Choroid plexus epithelial cell (primary cell): ENCODE results near the gene TTC8.

Source experiments
- DNase-seq: peaks from one replicate; pipeline ENCODE4 v3.0.0-alpha.2; 2010; ENCODE audit warnings: low read depth
- H3K4me3 ChIP-seq: 2 replicates; pipeline ENCODE4 v1.5.1; 2011; ENCODE audit warnings: low read depth, mild to moderate bottlenecking, control low read depth, low read length, moderate library complexity
- TF ChIP-seq, protein P1 (sequence below): conservative IDR thresholded peaks from 2 replicates; pipeline ENCODE4 v1.5.1; 2011; ENCODE audit warnings: low read depth, mild to moderate bottlenecking, control low read depth, inconsistent platforms, low read length, moderate library complexity

TTC8 gene

DNA sequence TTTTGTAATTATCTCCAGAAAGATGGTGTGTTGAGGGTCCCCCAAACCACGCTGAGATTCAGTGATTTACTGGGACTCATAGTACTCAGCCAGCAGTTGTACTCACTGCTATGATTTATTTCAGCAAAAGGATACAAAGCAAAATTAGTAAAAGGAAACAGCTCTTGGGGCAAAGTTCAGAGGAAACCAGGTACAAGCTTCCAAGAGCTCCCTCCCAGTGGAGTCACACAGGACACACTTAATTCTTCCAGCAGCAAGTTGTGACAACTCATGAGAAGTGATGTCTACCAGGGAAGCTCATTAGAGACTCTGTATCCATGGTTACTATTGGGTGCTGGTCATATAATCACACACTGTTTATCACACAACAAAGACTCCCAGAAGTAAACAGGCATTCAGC is 38.7 kb downstream of the TTC8 start:
- TF ChIP-seq, protein P1, sequence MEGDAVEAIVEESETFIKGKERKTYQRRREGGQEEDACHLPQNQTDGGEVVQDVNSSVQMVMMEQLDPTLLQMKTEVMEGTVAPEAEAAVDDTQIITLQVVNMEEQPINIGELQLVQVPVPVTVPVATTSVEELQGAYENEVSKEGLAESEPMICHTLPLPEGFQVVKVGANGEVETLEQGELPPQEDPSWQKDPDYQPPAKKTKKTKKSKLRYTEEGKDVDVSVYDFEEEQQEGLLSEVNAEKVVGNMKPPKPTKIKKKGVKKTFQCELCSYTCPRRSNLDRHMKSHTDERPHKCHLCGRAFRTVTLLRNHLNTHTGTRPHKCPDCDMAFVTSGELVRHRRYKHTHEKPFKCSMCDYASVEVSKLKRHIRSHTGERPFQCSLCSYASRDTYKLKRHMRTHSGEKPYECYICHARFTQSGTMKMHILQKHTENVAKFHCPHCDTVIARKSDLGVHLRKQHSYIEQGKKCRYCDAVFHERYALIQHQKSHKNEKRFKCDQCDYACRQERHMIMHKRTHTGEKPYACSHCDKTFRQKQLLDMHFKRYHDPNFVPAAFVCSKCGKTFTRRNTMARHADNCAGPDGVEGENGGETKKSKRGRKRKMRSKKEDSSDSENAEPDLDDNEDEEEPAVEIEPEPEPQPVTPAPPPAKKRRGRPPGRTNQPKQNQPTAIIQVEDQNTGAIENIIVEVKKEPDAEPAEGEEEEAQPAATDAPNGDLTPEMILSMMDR: no peak
- no peak overlapping the region for H3K4me3 ChIP-seq
- no peak for DNase-seq

DNA sequence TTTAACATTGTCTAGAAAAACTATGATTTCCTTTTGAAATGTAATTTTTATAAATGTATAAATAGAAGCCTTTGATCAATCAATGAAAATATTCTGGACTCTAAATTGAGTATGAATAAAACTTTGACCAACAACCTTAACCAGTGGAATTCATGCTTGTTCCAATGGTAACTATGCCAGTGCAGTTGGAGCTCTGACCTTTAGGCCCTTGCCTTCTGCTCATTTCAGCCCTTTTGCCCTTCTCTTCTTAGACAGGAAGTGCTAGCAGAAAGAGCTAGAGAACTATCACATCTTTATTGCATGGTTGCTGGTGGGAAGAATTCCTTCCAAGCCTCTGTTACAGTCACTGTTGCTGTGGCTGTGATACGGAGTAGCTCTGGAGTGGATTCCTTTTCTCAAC is 39.7 kb downstream of the TTC8 start:
- DNase-seq: peak; percentile 34
- TF ChIP-seq, protein P1: no peak
- no peak overlapping the region for H3K4me3 ChIP-seq

DNA sequence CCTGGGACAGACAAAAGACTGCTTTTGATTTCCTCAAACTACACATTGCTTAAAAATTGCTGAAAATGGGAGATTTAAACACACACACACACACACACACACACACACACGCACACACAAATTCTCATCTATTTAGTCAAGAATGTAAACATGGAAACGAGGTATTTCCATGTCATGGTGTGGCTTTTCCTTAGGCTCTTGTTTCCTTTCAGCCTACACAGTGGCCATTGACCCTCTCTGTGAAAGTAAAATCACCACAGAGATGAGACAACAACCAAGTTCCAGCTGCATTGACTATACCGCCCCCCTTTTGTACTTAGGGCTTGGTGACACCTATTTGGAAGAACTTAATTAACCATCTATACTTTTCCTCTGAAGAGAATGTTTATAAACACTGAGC is 41.9 kb downstream of the TTC8 start:
- peak; percentile 61 for DNase-seq
- H3K4me3 ChIP-seq: no peak overlapping the region
- TF ChIP-seq, protein P1: no peak

DNA sequence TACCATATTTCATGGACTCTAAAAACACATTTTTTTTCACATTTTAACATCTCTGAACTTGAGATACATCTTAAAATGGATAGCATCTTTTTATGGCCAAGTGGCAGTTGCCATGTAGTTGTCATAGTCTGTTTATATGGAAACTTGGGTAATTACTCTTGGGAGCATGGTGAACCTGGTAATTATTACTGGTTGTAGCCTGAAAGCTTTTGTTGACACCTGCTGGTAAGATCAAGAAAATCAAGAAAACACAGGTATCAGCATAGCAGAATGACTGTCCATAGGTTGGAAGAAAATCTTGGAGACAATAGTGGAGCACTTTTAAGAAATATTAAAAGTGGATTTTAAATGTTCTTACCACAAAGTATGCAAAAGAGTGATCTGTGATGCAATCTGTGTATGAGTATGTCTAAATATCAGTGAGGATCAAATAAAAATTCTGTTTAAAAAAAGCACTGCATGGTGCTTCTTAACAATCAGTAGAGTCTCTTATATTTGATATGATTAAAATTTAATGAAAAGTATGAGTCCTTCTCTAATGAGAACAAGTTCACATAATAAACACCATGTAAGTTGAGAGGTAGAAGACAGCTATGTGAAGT is 44.2 kb downstream of the TTC8 start:
- peak; percentile 52 for DNase-seq
- TF ChIP-seq, protein P1: peak; percentile 43
- H3K4me3 ChIP-seq: no peak overlapping the region

DNA sequence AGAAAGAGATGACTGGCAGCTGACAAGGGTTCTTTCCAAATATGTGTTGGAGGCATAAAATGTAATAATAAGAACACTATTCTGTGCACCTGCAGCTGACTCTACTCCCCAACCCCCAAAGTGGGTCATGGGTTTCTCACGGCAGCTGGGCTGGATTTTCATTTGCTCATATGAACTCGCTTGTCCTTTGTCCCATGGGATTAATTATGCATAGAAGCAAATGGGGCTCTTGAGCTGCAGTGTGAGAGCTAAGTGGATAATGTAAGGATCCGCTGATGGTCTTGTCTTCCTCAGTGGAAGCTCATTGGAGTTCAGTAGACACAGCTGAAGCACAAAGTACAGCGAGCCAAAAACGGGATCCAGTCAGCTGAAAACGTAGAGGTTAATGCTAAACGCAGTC is 46.3 kb downstream of the TTC8 start:
- no peak for DNase-seq
- TF ChIP-seq, protein P1: no peak
- no peak overlapping the region for H3K4me3 ChIP-seq

DNA sequence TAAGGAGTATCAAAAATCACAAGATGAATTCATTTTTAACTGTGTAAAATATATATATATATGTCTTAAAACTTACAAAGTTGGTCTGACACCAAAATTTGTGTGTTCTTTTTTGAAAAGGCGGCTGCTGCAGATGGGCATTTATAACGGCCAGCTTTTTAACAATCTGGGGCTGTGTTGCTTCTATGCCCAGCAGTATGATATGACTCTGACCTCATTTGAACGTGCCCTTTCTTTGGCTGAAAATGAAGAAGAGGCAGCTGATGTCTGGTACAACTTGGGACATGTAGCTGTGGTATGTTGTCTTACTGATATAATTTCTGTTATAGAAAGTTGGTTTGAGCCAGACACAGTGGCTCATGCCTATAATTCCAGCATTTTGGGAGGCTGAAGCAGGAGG is 47.0 kb downstream of the TTC8 start:
- TF ChIP-seq, protein P1: no peak
- no peak for DNase-seq
- H3K4me3 ChIP-seq: no peak overlapping the region

DNA sequence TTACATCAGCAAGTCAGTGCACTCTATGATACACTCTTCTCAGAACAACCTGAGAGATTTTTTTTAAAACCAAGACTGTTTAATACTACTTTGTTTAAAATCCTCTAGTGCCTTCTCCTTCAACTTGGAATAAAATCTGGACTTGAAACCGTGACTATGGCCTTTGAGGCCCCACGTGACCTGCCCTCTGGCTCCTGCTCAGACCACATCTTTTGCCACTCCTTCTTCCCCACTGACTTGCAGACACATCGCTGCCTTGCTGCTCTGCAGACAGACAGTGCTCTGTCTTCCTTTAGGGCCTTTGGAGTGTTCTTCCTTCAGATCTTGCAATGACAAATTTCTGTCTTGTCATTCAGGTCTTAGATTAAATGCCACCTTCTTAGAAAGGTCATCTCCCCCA is 48.5 kb downstream of the TTC8 start:
- TF ChIP-seq, protein P1: no peak
- no peak for DNase-seq
- no peak overlapping the region for H3K4me3 ChIP-seq
